ENCODE measurements around the gene LAIR2.

Gene LAIR2

GRCh38 chr19:54457773-54458647 is 44.6 kb upstream of the LAIR2 start:
- no peak for TF ChIP-seq CTCF (IDR thresholded peaks at IDR 0.05; ENCODE audit: insufficient read depth, low read depth, low read length, missing control alignments)
- no peak overlapping the region for H3K4me3 ChIP-seq (ENCODE audit: low read length)

GRCh38 chr19:54458648-54459281 is 43.9 kb upstream of the LAIR2 start:
- DNase-seq (ENCODE audit: low read depth) = no peak
- H3K4me3 ChIP-seq (ENCODE audit: low read length) = no peak overlapping the region
- no peak for TF ChIP-seq CTCF (IDR thresholded peaks at IDR 0.05; ENCODE audit: insufficient read depth, low read depth, low read length, missing control alignments)

More at GRCh38 chr19:54457773-54458647, 44.6 kb upstream of the LAIR2 start:
- no peak for DNase-seq (ENCODE audit: low read depth)

- no peak for TF ChIP-seq CTCF (IDR thresholded peaks at IDR 0.05; ENCODE audit: insufficient read depth, low read depth, low read length, missing control alignments)
- DNase-seq (ENCODE audit: low read depth) = no peak
- H3K4me3 ChIP-seq (ENCODE audit: low read length) = no peak overlapping the region
These were observed 43.1 kb upstream of the LAIR2 start for GRCh38 chr19:54459282-54460229.

- DNase-seq (ENCODE audit: low read depth) = no peak
- no peak overlapping the region for H3K4me3 ChIP-seq (ENCODE audit: low read length)
- no peak for TF ChIP-seq CTCF (IDR thresholded peaks at IDR 0.05; ENCODE audit: insufficient read depth, low read depth, low read length, missing control alignments)
These were observed 42.2 kb upstream of the LAIR2 start for GRCh38 chr19:54460230-54461005.

- TF ChIP-seq CTCF (IDR thresholded peaks at IDR 0.05; ENCODE audit: insufficient read depth, low read depth, low read length, missing control alignments) = no peak
- DNase-seq (ENCODE audit: low read depth) = no peak
- H3K4me3 ChIP-seq (ENCODE audit: low read length) = no peak overlapping the region
These were observed 41.4 kb upstream of the LAIR2 start for GRCh38 chr19:54461210-54461609.

- TF ChIP-seq CTCF (IDR thresholded peaks at IDR 0.05; ENCODE audit: insufficient read depth, low read depth, low read length, missing control alignments) = no peak
- no peak for DNase-seq (ENCODE audit: low read depth)
- H3K4me3 ChIP-seq (ENCODE audit: low read length) = no peak overlapping the region
These were observed 41.0 kb upstream of the LAIR2 start for GRCh38 chr19:54461613-54462012.

Measured in epithelial cell of esophagus (primary cell).